Testis (tissue), 2 donors: ENCODE measurements around the gene PLK5.

ENCODE experiments used
- POLR2A ChIP-seq: fragments of 450-650 bp; IDR thresholded peaks from one replicate; pipeline ENCODE4 v1.6.1; 2017; ENCODE audit warnings: antibody characterized with exemption, mild to moderate bottlenecking, moderate library complexity
- TF ChIP-seq, protein P1 (sequence below), 3 experiments: fragments of 450-650 bp in 2 of 3; fragments of 200-600 bp in 1 of 3; sonication (generic) in 1 of 3; IDR thresholded peaks; one replicate each; pipeline ENCODE4 v1.5.1; 2016 to 2019; ENCODE audit warnings: antibody characterized with exemption in 3 of 3, mild to moderate bottlenecking in 2 of 3, moderate library complexity in 1 of 3

DNA sequence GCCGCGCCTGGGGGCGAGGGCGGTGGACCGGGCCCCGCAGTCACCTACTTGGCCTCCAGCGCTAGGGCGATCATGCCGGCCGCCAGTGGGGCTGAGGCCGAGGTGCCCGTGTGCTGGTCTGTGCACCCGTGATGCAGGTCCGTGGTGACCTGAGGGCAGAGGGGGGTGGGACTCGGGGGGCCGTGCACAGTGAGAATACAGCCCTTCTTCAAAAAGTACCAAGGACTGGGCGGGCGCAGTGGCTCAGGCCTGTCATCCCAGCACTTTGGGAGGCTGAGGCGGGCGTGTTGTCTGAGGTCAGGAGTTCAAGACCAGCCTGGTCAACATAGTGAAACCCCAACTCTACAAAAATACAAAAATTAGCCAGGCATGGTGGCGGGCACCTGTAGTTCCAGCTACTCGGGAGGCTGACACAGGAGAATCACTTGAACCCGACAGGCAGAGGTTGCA is 39.9 kb upstream of the PLK5 start:
- no peak for TF ChIP-seq POLR2A
- TF ChIP-seq, protein P1, sequence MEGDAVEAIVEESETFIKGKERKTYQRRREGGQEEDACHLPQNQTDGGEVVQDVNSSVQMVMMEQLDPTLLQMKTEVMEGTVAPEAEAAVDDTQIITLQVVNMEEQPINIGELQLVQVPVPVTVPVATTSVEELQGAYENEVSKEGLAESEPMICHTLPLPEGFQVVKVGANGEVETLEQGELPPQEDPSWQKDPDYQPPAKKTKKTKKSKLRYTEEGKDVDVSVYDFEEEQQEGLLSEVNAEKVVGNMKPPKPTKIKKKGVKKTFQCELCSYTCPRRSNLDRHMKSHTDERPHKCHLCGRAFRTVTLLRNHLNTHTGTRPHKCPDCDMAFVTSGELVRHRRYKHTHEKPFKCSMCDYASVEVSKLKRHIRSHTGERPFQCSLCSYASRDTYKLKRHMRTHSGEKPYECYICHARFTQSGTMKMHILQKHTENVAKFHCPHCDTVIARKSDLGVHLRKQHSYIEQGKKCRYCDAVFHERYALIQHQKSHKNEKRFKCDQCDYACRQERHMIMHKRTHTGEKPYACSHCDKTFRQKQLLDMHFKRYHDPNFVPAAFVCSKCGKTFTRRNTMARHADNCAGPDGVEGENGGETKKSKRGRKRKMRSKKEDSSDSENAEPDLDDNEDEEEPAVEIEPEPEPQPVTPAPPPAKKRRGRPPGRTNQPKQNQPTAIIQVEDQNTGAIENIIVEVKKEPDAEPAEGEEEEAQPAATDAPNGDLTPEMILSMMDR (IDR thresholded peaks at IDR 0.05), result no peak
